Measurements from ENCODE around the gene TXNRD2.

GRCh38 chr22:19890502-19891316 is 50.9 kb downstream of the TXNRD2 start:
- TF ChIP-seq CTCF (IDR thresholded peaks at IDR 0.05) = no peak
- no peak for TF ChIP-seq EP300 (IDR thresholded peaks at IDR 0.05)
- TF ChIP-seq POLR2A (IDR thresholded peaks at IDR 0.05) = no peak
